ENCODE data around the gene MAT2B. TPM values are rescaled to one million over a fixed set of nuclear protein-coding genes. Genes with fewer than 3 reads are reported as not detected.

MAT2B gene
- polyA plus RNA-seq, 1 donor (not counting 4 experiments of a cell fraction or from before 2014, with no cell fraction given): 68.5 TPM

- no peak for DNase-seq (ENCODE audit: low read depth, low spot score)
- H2AFZ ChIP-seq (ENCODE audit: control insufficient read depth, low read length): no peak overlapping the region
- no peaks in the 10 kb centered on the region for H3K27me3 ChIP-seq (ENCODE audit: control insufficient read depth, extremely low read depth, insufficient read depth, low read length)
- H3K4me2 ChIP-seq (ENCODE audit: control insufficient read depth, extremely low read depth, insufficient read depth, low read depth, low read length): peak overlapping the region; percentile 89
- no peaks in the 10 kb centered on the region for H3K9me1 ChIP-seq (ENCODE audit: control insufficient read depth, extremely low read depth, insufficient read depth, low read length)
- H3K9me3 ChIP-seq (ENCODE audit: control insufficient read depth, low read depth, low read length): no peaks in the 10 kb centered on the region
- H3K27ac ChIP-seq (ENCODE audit: control insufficient read depth, insufficient read depth, low read length): peak overlapping the region; percentile 94
- H3K36me3 ChIP-seq (ENCODE audit: control insufficient read depth in 2 of 2, extremely low read depth in 1 of 2, insufficient read depth in 2 of 2, low read length in 2 of 2): peaks cover 0 to 5% of the 10 kb centered on the region in 2 experiments
- FAIRE-seq: no peak
- TF ChIP-seq CTCF (optimal IDR thresholded peaks at IDR 0.05 in 1 of 3, IDR thresholded peaks at IDR 0.05 in 1 of 3, conservative IDR thresholded peaks at IDR 0.05 in 1 of 3; ENCODE audit: extremely low read depth in 1 of 3, insufficient read depth in 2 of 3, low read length in 3 of 3) (no peak), EZH2 (IDR thresholded peaks at IDR 0.05; ENCODE audit: low read length) (no peak)
- dilution Hi-C loops (cut with MboI; ENCODE audit: extremely low pct_ligation_motif_present, low sequenced_read_pairs): no loop called here
- H3K9ac ChIP-seq (ENCODE audit: control insufficient read depth, extremely low read depth, insufficient read depth, low read length): peak overlapping the region; percentile 89
- H3K4me3 ChIP-seq (ENCODE audit: control insufficient read depth in 2 of 3, extremely low read depth in 1 of 3, insufficient read depth in 2 of 3, low read depth in 1 of 3, low read length in 3 of 3): peak overlapping the region in 2 of 3 experiments; percentile 57 to 62
- peaks cover 64% of the 10 kb centered on the region for H3K79me2 ChIP-seq (ENCODE audit: control insufficient read depth, insufficient read depth, low read length)
- peaks cover 21% of the 10 kb centered on the region for H3K4me1 ChIP-seq (ENCODE audit: control insufficient read depth, extremely low read depth, insufficient read depth, low read length)
- H4K20me1 ChIP-seq (ENCODE audit: control insufficient read depth, extremely low read depth, insufficient read depth, low read length): peaks cover 2% of the 10 kb centered on the region
Observed at GRCh38 chr5:163508753-163509152, 3.3 kb downstream of the MAT2B start.

- Histone ChIP-seq H3K27ac (ENCODE audit: control insufficient read depth, insufficient read depth, low read length) (peak overlapping the region; percentile 94), H4K20me1 (ENCODE audit: control insufficient read depth, extremely low read depth, insufficient read depth, low read length) (peaks cover 2% of the 10 kb centered on the region), H3K9ac (ENCODE audit: control insufficient read depth, extremely low read depth, insufficient read depth, low read length) (peak overlapping the region; percentile 89), H3K27me3 (ENCODE audit: control insufficient read depth, extremely low read depth, insufficient read depth, low read length) (no peaks in the 10 kb centered on the region), H3K79me2 (ENCODE audit: control insufficient read depth, insufficient read depth, low read length) (peaks cover 64% of the 10 kb centered on the region), H3K4me3 (ENCODE audit: control insufficient read depth in 2 of 3, extremely low read depth in 1 of 3, insufficient read depth in 2 of 3, low read depth in 1 of 3, low read length in 3 of 3) (peak overlapping the region; percentile 4 to 62 (median 57)), H3K4me1 (ENCODE audit: control insufficient read depth, extremely low read depth, insufficient read depth, low read length) (peaks cover 19% of the 10 kb centered on the region), H2AFZ (ENCODE audit: control insufficient read depth, low read length) (peak overlapping the region; percentile 65), H3K9me1 (ENCODE audit: control insufficient read depth, extremely low read depth, insufficient read depth, low read length) (no peaks in the 10 kb centered on the region), H3K4me2 (ENCODE audit: control insufficient read depth, extremely low read depth, insufficient read depth, low read depth, low read length) (peak overlapping the region; percentile 89), H3K9me3 (ENCODE audit: control insufficient read depth, low read depth, low read length) (no peaks in the 10 kb centered on the region), H3K36me3 (ENCODE audit: control insufficient read depth in 2 of 2, extremely low read depth in 1 of 2, insufficient read depth in 2 of 2, low read length in 2 of 2) (peaks cover 0 to 5% of the 10 kb centered on the region in 2 experiments)
- DNase-seq (ENCODE audit: low read depth, low spot score): peak; percentile 97
- dilution Hi-C loops (cut with MboI; ENCODE audit: extremely low pct_ligation_motif_present, low sequenced_read_pairs): no loop called here
- peak; percentile 81 for FAIRE-seq
- no peak for TF ChIP-seq EZH2 (IDR thresholded peaks at IDR 0.05; ENCODE audit: low read length)
- TF ChIP-seq CTCF (optimal IDR thresholded peaks at IDR 0.05 in 1 of 3, IDR thresholded peaks at IDR 0.05 in 1 of 3, conservative IDR thresholded peaks at IDR 0.05 in 1 of 3; ENCODE audit: extremely low read depth in 1 of 3, insufficient read depth in 2 of 3, low read length in 3 of 3): no peak
Observed at GRCh38 chr5:163509291-163509951, 4.0 kb downstream of the MAT2B start.
